Panc1 (cell line): ENCODE data around the gene GPC6. TPM values are rescaled to one million over a fixed set of nuclear protein-coding genes. Genes with fewer than 3 reads are reported as not detected.

Experiments used
- ATAC-seq: fragments of 200-7000 bp; cut with Tn5 transposase; 2 replicates; pipeline ENCODE4 v1.9.1; 2020; ENCODE audit warnings: mild to moderate bottlenecking, moderate library complexity
- BruUV-seq: library from RNA; stranded (reverse); fragments of 400-500 nt; replicated peaks from 2 replicates; lab custom pipeline; 2021; lab: Mats Ljungman, UMichigan
- CTCF ChIA-PET: fragments of 300-600 bp; sonication (Branson Sonifier 250); formaldehyde crosslinking; loops from one replicate; lab custom pipeline; 2022; ENCODE audit warnings: antibody characterized with exemption; lab: Charles Lee
- POLR2A ChIA-PET: fragments of 300-600 bp; sonication (Branson Sonifier 250); formaldehyde crosslinking; loops from one replicate; lab custom pipeline; 2022; ENCODE audit warnings: antibody characterized with exemption; lab: Charles Lee
- DNase-seq: peaks from one replicate; pipeline ENCODE4 v3.0.0-alpha.2; 2010; ENCODE audit warnings: low read depth, low spot score
- H3K27ac ChIP-seq: 2 replicates; pipeline ENCODE4 v1.5.1; 2011; ENCODE audit warnings: mild to moderate bottlenecking, low read length, inconsistent platforms
- H3K27me3 ChIP-seq: fragments of 200-500 bp; sonication (Bioruptor generic); 2 replicates; pipeline ENCODE4 v1.6.0; 2014; ENCODE audit warnings: low read length, inconsistent platforms; ENCODE audit not compliant: control insufficient read depth, insufficient read depth
- H3K36me3 ChIP-seq: fragments of 200-500 bp; sonication (Bioruptor generic); 2 replicates; pipeline ENCODE4 v1.5.1; 2014; ENCODE audit warnings: inconsistent platforms, mild to moderate bottlenecking, low read length, moderate library complexity; ENCODE audit not compliant: control insufficient read depth, insufficient read depth
- H3K4me1 ChIP-seq: 2 replicates; pipeline ENCODE4 v1.5.1; 2011; ENCODE audit warnings: inconsistent platforms, mild to moderate bottlenecking, low read length, moderate library complexity; ENCODE audit not compliant: control insufficient read depth, insufficient read depth
- H3K4me3 ChIP-seq, 2 experiments: 2 replicates each; pipeline ENCODE4 v1.5.1; 2011 to 2012; ENCODE audit warnings: low read depth in 2 of 2, low read length in 2 of 2, mild to moderate bottlenecking in 2 of 2, inconsistent platforms in 1 of 2, moderate library complexity in 1 of 2
- H3K9me3 ChIP-seq: fragments of 200-500 bp; sonication (Bioruptor generic); 2 replicates; pipeline ENCODE4 v1.5.1; 2014; ENCODE audit warnings: low read depth, mild to moderate bottlenecking, inconsistent platforms, low read length, moderate library complexity; ENCODE audit not compliant: control insufficient read depth, insufficient read depth
- POLR2AphosphoS5 ChIP-seq: IDR thresholded peaks from 2 replicates; pipeline ENCODE4 v1.6.1; 2012; ENCODE audit warnings: mild to moderate bottlenecking, low read depth, low read length, moderate library complexity
- SIN3A ChIP-seq: IDR thresholded peaks from 2 replicates; pipeline ENCODE4 v1.6.1; 2012; ENCODE audit warnings: low read depth, mild to moderate bottlenecking, low read length, moderate library complexity, borderline replicate concordance; ENCODE audit not compliant: insufficient read depth
- TCF7L2 ChIP-seq: IDR thresholded peaks from 2 replicates; pipeline ENCODE4 v1.6.1; 2011; ENCODE audit warnings: mild to moderate bottlenecking, low read depth, low read length, inconsistent platforms
- in situ Hi-C: cut with HindIII; loops from 2 replicates; pipeline ENCODE4 v1.10.0; 2016; ENCODE audit warnings: low sequenced_read_pairs, low pct_unique_long_range_greater_than_20kb
- intact Hi-C: fragments of 100-400 bp; cut with micrococcal nuclease; formaldehyde crosslinking; loops from one replicate; pipeline ENCODE4 v1.10.0; 2022; ENCODE audit not compliant: unreplicated experiment
- total RNA-seq: library from RNA; stranded (reverse); gene quantifications from one replicate; pipeline ENCODE4 v1.2.1, GENCODE V29; 2021; ENCODE audit not compliant: unreplicated experiment
- TF ChIP-seq, protein P1 (sequence below): fragments of 450-650 bp; IDR thresholded peaks from 2 replicates; pipeline ENCODE4 v1.5.1; 2017; ENCODE audit warnings: mild to moderate bottlenecking
- TF ChIP-seq, protein P2 (sequence below), 2 experiments: IDR thresholded peaks; 2 replicates each; pipeline ENCODE4 v1.6.1; 2011 to 2012; ENCODE audit warnings: low read depth in 2 of 2, control low read depth in 1 of 2, low read length in 1 of 2, mild to moderate bottlenecking in 1 of 2, moderate library complexity in 1 of 2; ENCODE audit not compliant: insufficient read depth in 1 of 2

Gene GPC6
- total RNA-seq, 1 experiment from 2014 or later, result 4.8 TPM

DNA sequence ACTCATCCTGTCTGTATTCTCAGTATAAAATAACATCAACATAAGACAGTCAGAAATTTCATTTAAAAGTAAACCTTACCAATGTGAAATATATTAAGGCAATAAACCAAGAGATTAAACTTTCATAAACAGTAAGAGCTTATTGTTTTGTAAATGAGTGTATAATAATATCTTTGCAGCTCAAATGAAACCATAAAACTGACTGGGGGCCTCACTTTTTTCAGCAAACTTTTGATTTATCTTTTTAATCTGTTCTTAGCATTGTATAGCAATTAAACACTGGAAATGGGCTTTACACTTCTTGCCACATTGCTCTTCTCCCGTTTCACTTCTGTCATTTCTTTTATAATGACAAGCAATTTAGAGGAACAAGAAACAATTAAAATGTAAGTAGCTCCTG is 580.3 kb downstream of the GPC6 start:
- TF ChIP-seq SIN3A (no peak), POLR2AphosphoS5 (no peak), TCF7L2 (no peak)
- TF ChIP-seq, protein P1, sequence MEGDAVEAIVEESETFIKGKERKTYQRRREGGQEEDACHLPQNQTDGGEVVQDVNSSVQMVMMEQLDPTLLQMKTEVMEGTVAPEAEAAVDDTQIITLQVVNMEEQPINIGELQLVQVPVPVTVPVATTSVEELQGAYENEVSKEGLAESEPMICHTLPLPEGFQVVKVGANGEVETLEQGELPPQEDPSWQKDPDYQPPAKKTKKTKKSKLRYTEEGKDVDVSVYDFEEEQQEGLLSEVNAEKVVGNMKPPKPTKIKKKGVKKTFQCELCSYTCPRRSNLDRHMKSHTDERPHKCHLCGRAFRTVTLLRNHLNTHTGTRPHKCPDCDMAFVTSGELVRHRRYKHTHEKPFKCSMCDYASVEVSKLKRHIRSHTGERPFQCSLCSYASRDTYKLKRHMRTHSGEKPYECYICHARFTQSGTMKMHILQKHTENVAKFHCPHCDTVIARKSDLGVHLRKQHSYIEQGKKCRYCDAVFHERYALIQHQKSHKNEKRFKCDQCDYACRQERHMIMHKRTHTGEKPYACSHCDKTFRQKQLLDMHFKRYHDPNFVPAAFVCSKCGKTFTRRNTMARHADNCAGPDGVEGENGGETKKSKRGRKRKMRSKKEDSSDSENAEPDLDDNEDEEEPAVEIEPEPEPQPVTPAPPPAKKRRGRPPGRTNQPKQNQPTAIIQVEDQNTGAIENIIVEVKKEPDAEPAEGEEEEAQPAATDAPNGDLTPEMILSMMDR, result no peak
- TF ChIP-seq, protein P2, sequence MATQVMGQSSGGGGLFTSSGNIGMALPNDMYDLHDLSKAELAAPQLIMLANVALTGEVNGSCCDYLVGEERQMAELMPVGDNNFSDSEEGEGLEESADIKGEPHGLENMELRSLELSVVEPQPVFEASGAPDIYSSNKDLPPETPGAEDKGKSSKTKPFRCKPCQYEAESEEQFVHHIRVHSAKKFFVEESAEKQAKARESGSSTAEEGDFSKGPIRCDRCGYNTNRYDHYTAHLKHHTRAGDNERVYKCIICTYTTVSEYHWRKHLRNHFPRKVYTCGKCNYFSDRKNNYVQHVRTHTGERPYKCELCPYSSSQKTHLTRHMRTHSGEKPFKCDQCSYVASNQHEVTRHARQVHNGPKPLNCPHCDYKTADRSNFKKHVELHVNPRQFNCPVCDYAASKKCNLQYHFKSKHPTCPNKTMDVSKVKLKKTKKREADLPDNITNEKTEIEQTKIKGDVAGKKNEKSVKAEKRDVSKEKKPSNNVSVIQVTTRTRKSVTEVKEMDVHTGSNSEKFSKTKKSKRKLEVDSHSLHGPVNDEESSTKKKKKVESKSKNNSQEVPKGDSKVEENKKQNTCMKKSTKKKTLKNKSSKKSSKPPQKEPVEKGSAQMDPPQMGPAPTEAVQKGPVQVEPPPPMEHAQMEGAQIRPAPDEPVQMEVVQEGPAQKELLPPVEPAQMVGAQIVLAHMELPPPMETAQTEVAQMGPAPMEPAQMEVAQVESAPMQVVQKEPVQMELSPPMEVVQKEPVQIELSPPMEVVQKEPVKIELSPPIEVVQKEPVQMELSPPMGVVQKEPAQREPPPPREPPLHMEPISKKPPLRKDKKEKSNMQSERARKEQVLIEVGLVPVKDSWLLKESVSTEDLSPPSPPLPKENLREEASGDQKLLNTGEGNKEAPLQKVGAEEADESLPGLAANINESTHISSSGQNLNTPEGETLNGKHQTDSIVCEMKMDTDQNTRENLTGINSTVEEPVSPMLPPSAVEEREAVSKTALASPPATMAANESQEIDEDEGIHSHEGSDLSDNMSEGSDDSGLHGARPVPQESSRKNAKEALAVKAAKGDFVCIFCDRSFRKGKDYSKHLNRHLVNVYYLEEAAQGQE (IDR thresholded peaks at IDR 0.05; ENCODE audit: insufficient read depth in 1 of 2, low read depth in 2 of 2, low read length in 1 of 2), result no peak
- no peak for DNase-seq
- H3K36me3 ChIP-seq, result no peaks in the 10 kb centered on the region
- no peak overlapping the region for H3K4me3 ChIP-seq
- no peak for ATAC-seq
- CTCF ChIA-PET, result no interaction called here
- no peak overlapping the region for H3K27ac ChIP-seq
- no peaks in the 10 kb centered on the region for H3K4me1 ChIP-seq
- no peaks in the 10 kb centered on the region for H3K27me3 ChIP-seq
- no peaks in the 10 kb centered on the region for H3K9me3 ChIP-seq
- intact Hi-C loops (no loop called here), in situ Hi-C loops (no loop called here)
- BruUV-seq, result no TSS peak
- POLR2A ChIA-PET, result no interaction called here

DNA sequence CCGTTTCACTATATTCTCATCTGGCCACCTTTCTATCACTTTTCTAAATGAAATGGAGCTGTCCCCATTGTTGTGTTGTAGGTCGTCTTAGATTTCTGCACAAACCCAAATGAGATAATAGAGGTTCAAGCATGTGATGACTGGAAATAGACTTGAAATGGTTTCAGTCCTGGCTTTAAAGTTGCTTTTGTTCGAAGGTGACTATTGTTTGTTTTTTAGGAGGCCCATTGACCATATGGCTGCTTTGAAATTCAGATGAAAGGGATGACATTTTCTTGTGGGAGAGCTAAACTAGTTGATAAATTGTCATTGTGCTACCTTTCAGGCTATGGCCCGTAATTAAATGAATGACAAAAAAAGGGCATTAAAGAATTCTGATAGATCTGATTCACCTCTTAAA is 583.7 kb downstream of the GPC6 start:
- POLR2A ChIA-PET, result no interaction called here
- H3K4me1 ChIP-seq, result no peaks in the 10 kb centered on the region
- CTCF ChIA-PET, result no interaction called here
- TF ChIP-seq, protein P2 (IDR thresholded peaks at IDR 0.05; ENCODE audit: insufficient read depth in 1 of 2, low read depth in 2 of 2, low read length in 1 of 2), result no peak
- TF ChIP-seq SIN3A, result no peak
- TF ChIP-seq POLR2AphosphoS5, result no peak
- TF ChIP-seq, protein P1, result no peak
- TF ChIP-seq TCF7L2, result no peak
- no peak for DNase-seq
- intact Hi-C loops (no loop called here), in situ Hi-C loops (no loop called here)
- H3K27ac ChIP-seq, result no peak overlapping the region
- no peaks in the 10 kb centered on the region for H3K9me3 ChIP-seq
- H3K4me3 ChIP-seq, result no peak overlapping the region
- BruUV-seq, result no TSS peak
- no peak for ATAC-seq
- no peaks in the 10 kb centered on the region for H3K36me3 ChIP-seq
- H3K27me3 ChIP-seq, result no peaks in the 10 kb centered on the region
